Large intestine (tissue), 3 donors: Measurements from ENCODE around the gene XPNPEP1. TPM values are rescaled to one million over a fixed set of nuclear protein-coding genes. Genes with fewer than 3 reads are reported as not detected.

Experiments
- DNase-seq, 2 donors: peaks; one replicate each; pipeline versions ENCODE4 v3.0.0 to v3.0.0-alpha.2; 2013
- H3K27ac ChIP-seq: one replicate; pipeline ENCODE4 v1.5.1; 2013; ENCODE audit warnings: low read length
- H3K27me3 ChIP-seq: 2 replicates; pipeline ENCODE4 v1.6.1; 2013; ENCODE audit warnings: low read length; ENCODE audit not compliant: control insufficient read depth, insufficient read depth
- H3K36me3 ChIP-seq: 2 replicates; pipeline ENCODE4 v1.6.1; 2013; ENCODE audit warnings: low read length; ENCODE audit not compliant: control insufficient read depth, insufficient read depth
- H3K4me1 ChIP-seq: one replicate; pipeline ENCODE4 v1.6.1; 2013; ENCODE audit warnings: low read length; ENCODE audit not compliant: control insufficient read depth, insufficient read depth
- H3K4me3 ChIP-seq: one replicate; pipeline ENCODE4 v1.5.1; 2013; ENCODE audit warnings: low read length
- H3K9me3 ChIP-seq: one replicate; pipeline ENCODE4 v1.6.1; 2013; ENCODE audit warnings: mild to moderate bottlenecking, low read depth, low read length, moderate library complexity; ENCODE audit not compliant: control insufficient read depth
- WGBS: methylation state at CpG from one replicate; pipeline ENCODE4 v1.1.5; 2013; ENCODE audit warnings: low lambda C conversion rate; ENCODE audit not compliant: insufficient coverage; 5-methylcytosine and 5-hydroxymethylcytosine counted together
- polyA plus RNA-seq: library from polyadenylated mRNA; unstranded; fragments of 120-200 nt; gene quantifications from one replicate; pipeline ENCODE4 v1.2.1, GENCODE V29; 2013

XPNPEP1 gene
- polyA plus RNA-seq, 1 donor: 152 TPM

GRCh38 chr10:109947111-109947920 lies 24.0 kb upstream of the XPNPEP1 start:
- DNase-seq: no peak
- H3K4me1 ChIP-seq: peaks cover 7% of the 10 kb centered on the region
- no peaks in the 10 kb centered on the region for H3K9me3 ChIP-seq
- 100% methylated on average over 1 of the region's 5 CpGs for WGBS
- H3K4me3 ChIP-seq: no peak overlapping the region
- H3K36me3 ChIP-seq: peaks cover 2% of the 10 kb centered on the region
- no peaks in the 10 kb centered on the region for H3K27me3 ChIP-seq
- no peak overlapping the region for H3K27ac ChIP-seq

- H3K27me3 ChIP-seq: no peaks in the 10 kb centered on the region
- H3K4me3 ChIP-seq: no peak overlapping the region
- DNase-seq: no peak
- H3K4me1 ChIP-seq: peaks cover 7% of the 10 kb centered on the region
- H3K9me3 ChIP-seq: no peaks in the 10 kb centered on the region
- WGBS: no CpG with 5 or more reads among the region's 3 CpGs
- peaks cover 2% of the 10 kb centered on the region for H3K36me3 ChIP-seq
- no peak overlapping the region for H3K27ac ChIP-seq
These were observed 23.4 kb upstream of the XPNPEP1 start for GRCh38 chr10:109946680-109947079.

GRCh38 chr10:109945473-109946177 lies 22.3 kb upstream of the XPNPEP1 start:
- no peaks in the 10 kb centered on the region for H3K27me3 ChIP-seq
- no peak overlapping the region for H3K4me3 ChIP-seq
- peaks cover 7% of the 10 kb centered on the region for H3K4me1 ChIP-seq
- DNase-seq: no peak
- H3K27ac ChIP-seq: no peak overlapping the region
- peaks cover 2% of the 10 kb centered on the region for H3K36me3 ChIP-seq
- H3K9me3 ChIP-seq: no peaks in the 10 kb centered on the region
- WGBS: 90% methylated on average over 2 of the region's 4 CpGs

GRCh38 chr10:109944613-109945012 lies 21.3 kb upstream of the XPNPEP1 start:
- Histone ChIP-seq H3K27ac (no peak overlapping the region), H3K9me3 (no peaks in the 10 kb centered on the region), H3K4me3 (no peak overlapping the region), H3K27me3 (no peaks in the 10 kb centered on the region), H3K36me3 (peaks cover 2% of the 10 kb centered on the region), H3K4me1 (peaks cover 7% of the 10 kb centered on the region)
- DNase-seq: no peak
- no CpG with 5 or more reads among the region's 1 CpG for WGBS

- Histone ChIP-seq H3K4me3 (no peak overlapping the region), H3K9me3 (no peaks in the 10 kb centered on the region), H3K27me3 (no peaks in the 10 kb centered on the region), H3K36me3 (no peaks in the 10 kb centered on the region), H3K27ac (no peak overlapping the region), H3K4me1 (peaks cover 7% of the 10 kb centered on the region)
- DNase-seq: no peak
- no CpG with 5 or more reads among the region's 4 CpGs for WGBS
These were observed 18.0 kb upstream of the XPNPEP1 start for GRCh38 chr10:109941236-109941862.

GRCh38 chr10:109940553-109940952 lies 17.2 kb upstream of the XPNPEP1 start:
- Histone ChIP-seq H3K36me3 (no peaks in the 10 kb centered on the region), H3K9me3 (no peaks in the 10 kb centered on the region), H3K27me3 (no peaks in the 10 kb centered on the region), H3K27ac (no peak overlapping the region), H3K4me1 (peaks cover 7% of the 10 kb centered on the region), H3K4me3 (no peak overlapping the region)
- DNase-seq: no peak
- no CpG with 5 or more reads among the region's 3 CpGs for WGBS

GRCh38 chr10:109940117-109940516 lies 16.8 kb upstream of the XPNPEP1 start:
- Histone ChIP-seq H3K4me1 (peaks cover 7% of the 10 kb centered on the region), H3K9me3 (no peaks in the 10 kb centered on the region), H3K27ac (no peak overlapping the region), H3K4me3 (no peak overlapping the region), H3K27me3 (no peaks in the 10 kb centered on the region), H3K36me3 (no peaks in the 10 kb centered on the region)
- no peak for DNase-seq
- no CpG with 5 or more reads among the region's 1 CpG for WGBS

GRCh38 chr10:109939315-109939961 lies 16.1 kb upstream of the XPNPEP1 start:
- no peaks in the 10 kb centered on the region for H3K36me3 ChIP-seq

GRCh38 chr10:109937460-109938065 lies 14.3 kb upstream of the XPNPEP1 start:
- H3K27me3 ChIP-seq: no peaks in the 10 kb centered on the region
- no peak for DNase-seq
- H3K9me3 ChIP-seq: no peaks in the 10 kb centered on the region
- no peak overlapping the region for H3K4me3 ChIP-seq
- peaks cover 2% of the 10 kb centered on the region for H3K4me1 ChIP-seq
- no CpG with 5 or more reads among the region's 6 CpGs for WGBS
- no peak overlapping the region for H3K27ac ChIP-seq
- H3K36me3 ChIP-seq: no peaks in the 10 kb centered on the region

More at GRCh38 chr10:109939315-109939961, 16.1 kb upstream of the XPNPEP1 start:
- no peak overlapping the region for H3K27ac ChIP-seq
- peaks cover 2% of the 10 kb centered on the region for H3K4me1 ChIP-seq
- DNase-seq: no peak
- 100% methylated on average over 1 of the region's 3 CpGs for WGBS
- no peaks in the 10 kb centered on the region for H3K9me3 ChIP-seq
- H3K4me3 ChIP-seq: no peak overlapping the region
- H3K27me3 ChIP-seq: no peaks in the 10 kb centered on the region
